Activated CD8-positive, alpha-beta T cell treated with anti-CD3 and anti-CD28 coated beads for 36 hours (primary cell): ENCODE results near the gene VAC14. TPM values are rescaled to one million over a fixed set of nuclear protein-coding genes. Genes with fewer than 3 reads are reported as not detected.

ENCODE experiments used
- ATAC-seq: fragments of 200-7000 bp; cut with Tn5 transposase; one replicate; pipeline ENCODE4 v1.10.0; 2021; ENCODE audit warnings: mild to moderate bottlenecking, moderate library complexity
- CTCF ChIA-PET: fragments of 350-600 bp; sonication (Branson Sonifier 250); formaldehyde crosslinking; loops from one replicate; lab custom pipeline; 2021; ENCODE audit warnings: antibody characterized with exemption; lab: Charles Lee
- POLR2A ChIA-PET: fragments of 350-600 bp; sonication (Branson Sonifier 250); formaldehyde crosslinking; loops from one replicate; lab custom pipeline; 2021; ENCODE audit warnings: antibody characterized with exemption; lab: Charles Lee
- DNase-seq: peaks from one replicate; pipeline ENCODE4 v3.0.0-alpha.2; 2020
- H3K27ac Mint-ChIP-seq: one replicate; pipeline ENCODE4 v1.8.0; 2021; ENCODE audit warnings: mild to moderate bottlenecking, mixed read lengths
- H3K27me3 Mint-ChIP-seq: one replicate; pipeline ENCODE4 v1.8.0; 2021; ENCODE audit warnings: mixed read lengths
- H3K36me3 Mint-ChIP-seq: one replicate; pipeline ENCODE4 v1.8.0; 2021; ENCODE audit warnings: low read depth, mixed read lengths
- H3K4me1 Mint-ChIP-seq: one replicate; pipeline ENCODE4 v1.8.0; 2021; ENCODE audit warnings: low read depth, mixed read lengths
- H3K4me3 Mint-ChIP-seq: one replicate; pipeline ENCODE4 v1.8.0; 2021; ENCODE audit warnings: mild to moderate bottlenecking, moderate library complexity, mixed read lengths
- H3K9me3 Mint-ChIP-seq: one replicate; pipeline ENCODE4 v1.8.0; 2021; ENCODE audit warnings: mixed read lengths
- CTCF ChIP-seq: fragments of 200-600 bp; IDR thresholded peaks from one replicate; pipeline ENCODE4 v1.8.0; 2022; ENCODE audit warnings: antibody characterized with exemption, mild to moderate bottlenecking
- intact Hi-C: fragments of 100-400 bp; cut with micrococcal nuclease; formaldehyde crosslinking; loops from one replicate; pipeline ENCODE4 v1.10.0; 2022
- total RNA-seq, 2 experiments: library from RNA; stranded (reverse); gene quantifications; one replicate each; pipeline ENCODE4 v1.2.3, GENCODE V29; 2021

VAC14 gene
- total RNA-seq, 2 experiments from 2014 or later = 27.6 TPM

DNA sequence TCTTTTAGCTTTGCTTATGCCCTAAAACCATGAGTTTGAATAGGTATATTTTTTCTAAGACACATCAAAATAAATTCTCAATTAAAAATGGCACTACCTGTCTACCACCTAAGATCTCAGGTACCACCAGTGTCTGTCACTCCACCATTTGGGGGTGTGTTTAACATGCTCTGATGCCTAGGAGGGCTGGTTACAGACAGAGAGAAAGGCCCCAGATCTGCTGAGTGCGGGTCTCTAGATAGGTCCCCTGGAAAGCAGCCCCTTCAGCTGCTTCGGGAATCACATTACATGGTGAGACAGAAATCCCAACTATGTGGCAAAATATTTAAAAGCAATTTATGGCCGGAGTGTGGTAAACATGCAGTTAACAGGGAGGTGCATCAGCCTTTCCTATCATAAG lies 653 bp upstream of the VAC14 start:
- POLR2A ChIA-PET = interaction anchor here (0.6 to 1.7 kb wide), 3 partner anchors 8 to 279 kb away, joined by 4 read pairs; partner anchors contain the start of gene COG4
- peaks cover 2% of the 10 kb centered on the region for H3K27me3 Mint-ChIP-seq
- CTCF ChIA-PET = no interaction called here
- H3K27ac Mint-ChIP-seq = peak overlapping the region; percentile 80
- DNase-seq (no peak), ATAC-seq (no peak)
- no peak for TF ChIP-seq CTCF
- H3K4me1 Mint-ChIP-seq = peaks cover 29% of the 10 kb centered on the region
- no peaks in the 10 kb centered on the region for H3K9me3 Mint-ChIP-seq
- peaks cover 1% of the 10 kb centered on the region for H3K36me3 Mint-ChIP-seq
- H3K4me3 Mint-ChIP-seq = peak overlapping the region; percentile 81
- intact Hi-C loops = no loop called here

DNA sequence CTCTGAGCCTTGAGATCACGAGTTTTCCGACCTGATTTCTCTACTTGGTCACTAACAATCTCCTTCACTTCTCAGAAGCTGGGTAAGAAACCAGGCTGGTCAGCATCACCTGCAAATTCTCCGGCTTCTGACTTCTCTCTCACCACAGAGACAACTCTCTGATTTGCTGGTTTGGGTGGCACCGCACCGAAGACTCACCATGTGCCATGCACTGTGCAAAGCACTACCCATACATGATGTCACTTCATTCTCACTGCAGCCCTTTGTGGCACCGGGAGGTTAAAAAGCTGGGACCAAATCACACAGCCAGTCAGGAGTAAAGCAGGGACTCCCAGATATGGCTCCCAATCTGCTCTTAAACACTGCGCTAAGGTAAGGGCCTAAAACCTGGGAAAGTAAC lies 647 bp downstream of the VAC14 start:
- Mint-ChIP-seq H3K27me3 (no peaks in the 10 kb centered on the region), H3K27ac (peak overlapping the region; percentile 73), H3K9me3 (no peaks in the 10 kb centered on the region), H3K4me1 (peaks cover 30% of the 10 kb centered on the region), H3K4me3 (peak overlapping the region; percentile 81), H3K36me3 (peaks cover 1% of the 10 kb centered on the region)
- POLR2A ChIA-PET = interaction anchor here (0.8 to 1.7 kb wide), 4 partner anchors 9 to 277 kb away, joined by 3 to 5 read pairs (median 4); partner anchors contain the start of gene COG4
- no peak for ATAC-seq
- CTCF ChIA-PET = interaction anchor here (1.5 kb wide), 1 partner anchor 62 kb away, joined by 4 read pairs; no protein-coding TSS in a partner anchor
- DNase-seq = no peak
- intact Hi-C loops = no loop called here
- no peak for TF ChIP-seq CTCF

DNA sequence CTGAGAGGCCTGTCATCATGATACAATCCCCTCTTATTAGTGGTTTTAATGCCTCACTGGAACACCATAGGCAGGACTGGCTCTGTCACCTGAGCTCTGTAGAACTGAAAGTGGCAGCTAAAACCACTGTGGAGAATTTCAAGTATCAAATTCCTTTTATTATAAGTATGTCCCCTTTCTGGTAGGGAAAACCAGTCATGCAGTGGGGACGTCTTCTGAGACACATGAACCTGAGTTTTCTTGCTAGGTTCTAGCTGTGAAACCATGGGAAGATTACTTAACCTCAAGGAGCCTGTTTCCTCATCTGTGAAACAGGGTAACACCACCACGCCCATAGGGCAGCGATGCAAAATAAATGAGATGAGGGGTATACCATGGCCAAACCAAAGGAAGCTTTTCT lies 4.7 kb downstream of the VAC14 start:
- peaks cover 3% of the 10 kb centered on the region for H3K36me3 Mint-ChIP-seq
- peaks cover 35% of the 10 kb centered on the region for H3K4me1 Mint-ChIP-seq
- intact Hi-C loops = no loop called here
- H3K9me3 Mint-ChIP-seq = no peaks in the 10 kb centered on the region
- POLR2A ChIA-PET = no interaction called here
- no peak overlapping the region for H3K4me3 Mint-ChIP-seq
- no peaks in the 10 kb centered on the region for H3K27me3 Mint-ChIP-seq
- DNase-seq (no peak), ATAC-seq (no peak)
- CTCF ChIA-PET = no interaction called here
- H3K27ac Mint-ChIP-seq = no peak overlapping the region
- no peak for TF ChIP-seq CTCF

- DNase-seq (no peak), ATAC-seq (no peak)
- Mint-ChIP-seq H3K36me3 (peaks cover 3% of the 10 kb centered on the region), H3K27me3 (no peaks in the 10 kb centered on the region), H3K27ac (no peak overlapping the region), H3K4me3 (no peak overlapping the region), H3K4me1 (peaks cover 34% of the 10 kb centered on the region), H3K9me3 (no peaks in the 10 kb centered on the region)
- CTCF ChIA-PET = no interaction called here
- intact Hi-C loops = no loop called here
- POLR2A ChIA-PET = no interaction called here
- no peak for TF ChIP-seq CTCF
Measured at GRCh38 chr16:70795296-70795912, 5.6 kb downstream of the VAC14 start.

DNA sequence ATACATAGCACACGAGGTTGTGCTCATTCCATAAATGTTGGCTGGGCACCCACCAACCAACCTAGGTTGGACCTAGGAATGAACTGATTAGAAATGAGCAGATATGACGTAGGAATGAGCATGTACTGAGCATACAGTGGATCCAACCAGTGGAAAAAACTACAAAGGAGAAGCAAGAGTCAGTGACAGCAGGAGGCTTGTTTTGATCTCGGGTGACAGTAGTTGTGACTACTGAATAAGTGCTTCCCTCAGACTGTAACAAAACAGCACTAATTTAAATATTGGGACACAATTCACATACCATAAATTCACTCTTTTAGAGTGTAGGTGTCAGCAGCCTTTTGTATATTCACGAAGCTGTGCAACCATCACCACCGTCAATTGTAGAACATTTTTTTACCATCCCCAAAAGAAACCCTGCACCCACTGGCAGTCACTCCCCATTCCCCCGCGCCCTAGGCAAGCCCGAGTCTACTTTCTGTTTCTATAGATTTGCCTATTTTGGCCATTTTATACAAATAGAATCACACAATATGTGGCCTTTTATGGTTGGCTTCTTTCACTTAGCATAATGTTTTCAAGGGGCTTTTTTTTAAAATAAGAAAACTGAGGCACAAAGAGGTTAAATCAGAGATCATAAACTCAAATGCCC lies 7.0 kb downstream of the VAC14 start:
- TF ChIP-seq CTCF = no peak
- H3K36me3 Mint-ChIP-seq = peaks cover 3% of the 10 kb centered on the region
- no peaks in the 10 kb centered on the region for H3K9me3 Mint-ChIP-seq
- ChIA-PET POLR2A (interaction anchor here (0.9 kb wide), 1 partner anchor 10 kb away, joined by 3 read pairs; no protein-coding TSS in a partner anchor), CTCF (no interaction called here)
- DNase-seq (no peak), ATAC-seq (no peak)
- H3K4me3 Mint-ChIP-seq = no peak overlapping the region
- no peak overlapping the region for H3K27ac Mint-ChIP-seq
- intact Hi-C loops = no loop called here
- no peaks in the 10 kb centered on the region for H3K27me3 Mint-ChIP-seq
- H3K4me1 Mint-ChIP-seq = peaks cover 22% of the 10 kb centered on the region
